ENCODE results near the gene HYI.
"Not testable (repeated sequence)": the region's sequence is repeated elsewhere in the genome, so short reads cannot be mapped to it uniquely, and the experiment has no call there.

HYI gene

DNA sequence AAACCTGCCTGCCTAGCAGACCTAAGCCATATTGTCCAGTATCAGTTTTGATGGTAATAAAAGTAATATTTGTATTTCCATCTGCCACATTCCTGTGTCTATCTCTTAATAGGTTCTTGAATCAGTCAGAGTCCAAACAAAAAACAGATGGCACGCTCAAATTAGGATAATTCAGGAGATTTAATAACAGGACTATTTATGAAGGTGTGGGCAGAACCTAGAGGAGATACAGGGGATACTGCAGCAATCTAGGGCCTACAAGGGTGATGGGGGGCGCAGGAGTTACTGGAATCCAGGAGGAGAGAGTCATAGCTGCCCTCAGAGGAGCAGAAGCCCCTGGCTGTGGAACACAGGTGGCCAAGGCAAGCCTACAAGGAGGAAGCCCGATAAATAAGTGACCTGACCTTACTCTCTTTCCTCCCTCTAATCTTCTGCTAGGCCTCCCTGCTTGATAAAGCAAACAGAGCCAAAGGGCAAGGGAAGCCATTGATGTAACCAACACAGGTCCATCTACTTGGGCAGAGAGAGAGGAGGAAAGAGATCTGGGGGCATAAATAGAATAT is 11.9 kb upstream of the HYI start:
- no peak overlapping the region for H3K4me3 ChIP-seq (ENCODE audit: low read length in 2 of 2)
- no peak overlapping the region for H3K27ac ChIP-seq (ENCODE audit: low read depth in 2 of 2, low read length in 2 of 2)
- H3K4me1 ChIP-seq (ENCODE audit: control insufficient read depth in 2 of 2, insufficient read depth in 2 of 2, low read length in 2 of 2): no peaks in the 10 kb centered on the region
- no peaks in the 10 kb centered on the region for H3K27me3 ChIP-seq (ENCODE audit: control insufficient read depth in 2 of 2, insufficient read depth in 2 of 2, low read length in 2 of 2)
- no peaks in the 10 kb centered on the region for H3K9me3 ChIP-seq (ENCODE audit: control insufficient read depth in 2 of 2, low read length in 2 of 2)
- no peaks in the 10 kb centered on the region for H3K36me3 ChIP-seq (ENCODE audit: control insufficient read depth in 2 of 2, insufficient read depth in 2 of 2, low read length in 2 of 2)
- no peak overlapping the region for H3K9ac ChIP-seq (ENCODE audit: low read depth in 1 of 2, low read length in 2 of 2)

- H3K36me3 ChIP-seq (ENCODE audit: control insufficient read depth in 2 of 2, insufficient read depth in 2 of 2, low read length in 2 of 2): no peaks in the 10 kb centered on the region
- H3K4me1 ChIP-seq (ENCODE audit: control insufficient read depth in 2 of 2, insufficient read depth in 2 of 2, low read length in 2 of 2): no peaks in the 10 kb centered on the region
- H3K4me3 ChIP-seq (ENCODE audit: low read length in 2 of 2): no peak overlapping the region
- H3K27ac ChIP-seq (ENCODE audit: low read depth in 2 of 2, low read length in 2 of 2): no peak overlapping the region
- no peaks in the 10 kb centered on the region for H3K9me3 ChIP-seq (ENCODE audit: control insufficient read depth in 2 of 2, low read length in 2 of 2)
- H3K9ac ChIP-seq (ENCODE audit: low read depth in 1 of 2, low read length in 2 of 2): no peak overlapping the region
- no peaks in the 10 kb centered on the region for H3K27me3 ChIP-seq (ENCODE audit: control insufficient read depth in 2 of 2, insufficient read depth in 2 of 2, low read length in 2 of 2)
These were observed 11.2 kb upstream of the HYI start for GRCh38 chr1:43464681-43465504.

DNA sequence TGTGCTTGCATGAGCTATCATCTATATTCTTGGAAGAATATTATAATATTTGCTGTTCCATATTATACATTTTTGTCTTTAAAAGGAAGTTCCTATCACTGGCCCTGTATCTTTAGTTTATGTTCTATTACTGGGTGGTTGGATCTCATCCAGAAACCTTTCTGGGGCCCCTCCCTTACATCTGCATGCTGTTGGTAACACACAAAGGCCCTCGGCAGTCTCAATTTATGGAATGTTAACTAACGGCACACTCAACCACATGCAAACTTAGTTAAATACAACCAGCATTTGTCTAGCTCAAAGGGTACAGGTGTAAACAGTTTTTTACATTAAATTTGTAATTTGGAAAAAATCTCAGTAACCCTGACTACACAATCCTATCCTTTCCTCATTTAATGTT is 9.7 kb upstream of the HYI start:
- Histone ChIP-seq H3K9me3 (ENCODE audit: control insufficient read depth in 2 of 2, low read length in 2 of 2) (no peaks in the 10 kb centered on the region), H3K4me3 (ENCODE audit: low read length in 2 of 2) (no peak overlapping the region), H3K27me3 (ENCODE audit: control insufficient read depth in 2 of 2, insufficient read depth in 2 of 2, low read length in 2 of 2) (no peaks in the 10 kb centered on the region), H3K4me1 (ENCODE audit: control insufficient read depth in 2 of 2, insufficient read depth in 2 of 2, low read length in 2 of 2) (no peaks in the 10 kb centered on the region), H3K27ac (ENCODE audit: low read depth in 2 of 2, low read length in 2 of 2) (no peak overlapping the region), H3K36me3 (ENCODE audit: control insufficient read depth in 2 of 2, insufficient read depth in 2 of 2, low read length in 2 of 2) (no peaks in the 10 kb centered on the region), H3K9ac (ENCODE audit: low read depth in 1 of 2, low read length in 2 of 2) (no peak overlapping the region)

DNA sequence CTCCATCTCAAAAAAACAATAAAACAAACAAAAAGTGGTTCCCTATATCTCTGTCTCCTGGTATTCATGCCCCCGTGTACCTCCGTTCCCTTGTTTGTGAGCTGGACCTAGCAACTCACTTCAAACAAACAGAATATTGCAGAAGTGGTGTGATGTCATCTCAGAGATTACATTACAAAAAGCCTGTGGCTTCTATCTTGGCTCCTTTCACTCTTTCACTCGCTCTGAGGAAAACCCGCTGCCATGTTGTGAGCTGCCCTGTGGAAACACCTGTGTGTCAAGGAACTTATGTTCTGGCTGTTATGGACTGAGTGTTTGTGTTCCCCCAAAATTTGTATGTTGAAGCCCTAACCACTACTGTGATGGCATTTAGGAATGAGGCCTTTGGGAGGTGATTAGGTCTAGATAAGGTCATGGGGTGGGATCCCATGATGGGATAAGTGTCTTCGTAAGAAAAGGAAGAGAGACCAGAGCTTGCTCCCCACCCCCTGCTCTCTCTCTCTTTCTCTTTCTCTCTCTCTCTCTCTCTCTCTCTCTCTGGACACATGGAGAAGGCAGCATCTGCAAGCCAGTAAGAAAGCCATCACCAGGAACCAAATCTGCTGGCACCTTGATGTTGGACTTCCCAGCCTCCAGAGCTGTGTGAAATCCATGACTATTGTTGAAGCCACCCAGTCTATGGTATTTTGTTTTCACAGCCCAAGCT is 7.4 kb upstream of the HYI start:
- no peaks in the 10 kb centered on the region for H3K9me3 ChIP-seq (ENCODE audit: control insufficient read depth in 2 of 2, low read length in 2 of 2)
- no peaks in the 10 kb centered on the region for H3K27me3 ChIP-seq (ENCODE audit: control insufficient read depth in 2 of 2, insufficient read depth in 2 of 2, low read length in 2 of 2)
- H3K4me1 ChIP-seq (ENCODE audit: control insufficient read depth in 2 of 2, insufficient read depth in 2 of 2, low read length in 2 of 2): peaks cover under 1 to 1% of the 10 kb centered on the region in 2 donors
- H3K4me3 ChIP-seq (ENCODE audit: low read length in 2 of 2): no peak overlapping the region
- no peak overlapping the region for H3K27ac ChIP-seq (ENCODE audit: low read depth in 2 of 2, low read length in 2 of 2)
- no peak overlapping the region for H3K9ac ChIP-seq (ENCODE audit: low read depth in 1 of 2, low read length in 2 of 2)
- H3K36me3 ChIP-seq (ENCODE audit: control insufficient read depth in 2 of 2, insufficient read depth in 2 of 2, low read length in 2 of 2): no peaks in the 10 kb centered on the region

DNA sequence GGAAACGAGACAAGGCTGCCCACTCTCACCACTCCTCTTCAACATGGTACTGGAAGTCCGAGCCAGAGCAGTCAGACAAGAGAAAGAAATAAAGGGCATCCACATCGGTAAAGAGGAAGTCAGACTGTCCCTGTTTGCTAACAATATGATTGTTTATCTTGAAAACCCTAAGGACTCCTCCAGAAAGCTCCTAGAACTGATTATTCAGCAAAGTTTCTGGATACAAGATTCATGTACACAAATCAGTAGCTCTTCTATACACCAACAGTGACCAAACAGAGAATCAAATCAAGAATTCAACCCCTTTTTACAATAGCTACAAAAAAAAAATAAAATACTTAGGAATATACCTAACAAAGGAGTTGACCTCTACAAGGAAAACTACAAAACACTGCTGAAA is 4.6 kb upstream of the HYI start:
- H3K27me3 ChIP-seq (ENCODE audit: control insufficient read depth in 2 of 2, insufficient read depth in 2 of 2, low read length in 2 of 2); H3K36me3 ChIP-seq (ENCODE audit: control insufficient read depth in 2 of 2, insufficient read depth in 2 of 2, low read length in 2 of 2); H3K9ac ChIP-seq (ENCODE audit: low read depth in 1 of 2, low read length in 2 of 2); H3K27ac ChIP-seq (ENCODE audit: low read depth in 2 of 2, low read length in 2 of 2); H3K4me3 ChIP-seq (ENCODE audit: low read length in 2 of 2); H3K9me3 ChIP-seq (ENCODE audit: control insufficient read depth in 2 of 2, low read length in 2 of 2): not testable (repeated sequence)
- H3K4me1 ChIP-seq (ENCODE audit: control insufficient read depth in 2 of 2, insufficient read depth in 2 of 2, low read length in 2 of 2): peaks cover 12 to 16% of the 10 kb centered on the region in 2 donors

DNA sequence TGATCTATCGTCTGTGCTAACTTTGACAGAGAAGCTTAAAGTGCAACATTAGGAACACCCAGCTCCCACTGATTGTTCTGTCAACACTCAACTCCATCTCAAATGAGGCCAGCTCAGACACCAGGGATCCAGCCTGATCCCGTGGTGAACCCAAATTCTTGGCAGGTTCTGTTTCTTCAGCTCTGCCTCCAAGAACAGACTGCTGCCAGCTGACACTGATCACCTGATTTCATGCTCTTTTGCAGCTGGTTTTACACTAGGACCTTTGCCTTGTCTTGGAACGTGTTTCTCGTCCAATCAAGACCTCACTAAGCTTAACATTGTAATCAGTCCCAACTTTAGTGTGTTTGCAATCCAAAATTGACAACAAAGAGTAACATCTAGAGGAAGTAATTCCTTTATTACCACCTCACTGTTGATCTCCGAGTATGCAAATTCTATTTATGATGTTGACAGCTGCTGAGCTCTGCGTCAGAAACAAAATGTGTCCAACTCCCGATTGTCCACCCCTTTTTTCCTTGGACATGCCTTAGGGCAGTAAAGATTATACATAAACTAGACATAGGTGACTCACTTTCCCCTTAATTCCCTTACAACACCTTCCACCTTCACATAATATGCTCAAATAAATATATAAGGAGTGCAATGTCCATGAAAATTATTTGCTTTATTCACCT is 1.6 kb upstream of the HYI start:
- H3K9ac ChIP-seq (ENCODE audit: low read depth in 1 of 2, low read length in 2 of 2): peak overlapping the region; percentile 67 to 72
- peaks cover 14 to 23% of the 10 kb centered on the region in 2 donors for H3K36me3 ChIP-seq (ENCODE audit: control insufficient read depth in 2 of 2, insufficient read depth in 2 of 2, low read length in 2 of 2)
- H3K4me3 ChIP-seq (ENCODE audit: low read length in 2 of 2): peak overlapping the region; percentile 26 to 84
- H3K27me3 ChIP-seq (ENCODE audit: control insufficient read depth in 2 of 2, insufficient read depth in 2 of 2, low read length in 2 of 2): no peaks in the 10 kb centered on the region
- H3K9me3 ChIP-seq (ENCODE audit: control insufficient read depth in 2 of 2, low read length in 2 of 2): no peaks in the 10 kb centered on the region
- peak overlapping the region; percentile 92 to 94 for H3K27ac ChIP-seq (ENCODE audit: low read depth in 2 of 2, low read length in 2 of 2)
- peaks cover 18 to 22% of the 10 kb centered on the region in 2 donors for H3K4me1 ChIP-seq (ENCODE audit: control insufficient read depth in 2 of 2, insufficient read depth in 2 of 2, low read length in 2 of 2)

DNA sequence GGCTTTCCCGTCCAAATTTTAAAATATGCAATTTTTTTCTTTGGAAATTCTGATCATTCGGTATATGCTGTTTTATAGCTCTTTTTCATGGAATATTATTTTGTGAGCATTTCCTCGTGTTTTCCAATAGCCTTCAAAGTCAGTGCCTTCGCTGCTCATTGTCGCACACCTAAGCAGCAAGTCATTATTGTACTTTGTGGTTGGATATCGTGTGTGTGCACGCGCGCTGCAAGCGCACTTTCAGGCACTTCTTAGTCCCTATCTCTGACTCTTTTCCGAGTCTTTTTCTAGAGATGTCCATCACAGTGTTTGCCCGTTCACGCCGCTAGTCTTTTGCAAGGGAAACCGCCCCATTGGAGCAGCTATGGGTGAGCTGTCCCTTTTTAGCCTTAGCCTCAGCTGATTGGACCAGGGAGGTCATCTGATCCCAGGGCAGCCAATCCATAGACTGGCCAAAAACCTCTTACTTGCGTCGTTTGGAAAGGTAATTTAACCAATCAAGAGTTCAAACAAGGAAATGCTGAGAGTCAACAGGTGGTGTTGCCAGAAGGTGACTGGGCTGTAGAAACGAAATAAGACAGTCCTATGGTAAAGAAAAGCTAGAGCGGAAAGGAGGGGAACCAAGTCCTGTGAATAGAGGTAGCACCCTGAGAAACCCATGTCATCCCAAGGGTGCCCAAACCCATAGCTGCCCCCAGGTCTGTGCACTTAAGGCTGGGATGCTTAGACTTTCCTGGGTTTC is 710 bp upstream of the HYI start:
- Histone ChIP-seq H3K9me3 (ENCODE audit: control insufficient read depth in 2 of 2, low read length in 2 of 2) (no peaks in the 10 kb centered on the region), H3K9ac (ENCODE audit: low read depth in 1 of 2, low read length in 2 of 2) (peak overlapping the region; percentile 67 to 72), H3K4me3 (ENCODE audit: low read length in 2 of 2) (peak overlapping the region; percentile 67 to 84), H3K27ac (ENCODE audit: low read depth in 2 of 2, low read length in 2 of 2) (peak overlapping the region; percentile 92 to 94), H3K4me1 (ENCODE audit: control insufficient read depth in 2 of 2, insufficient read depth in 2 of 2, low read length in 2 of 2) (peaks cover 18 to 22% of the 10 kb centered on the region in 2 donors), H3K27me3 (ENCODE audit: control insufficient read depth in 2 of 2, insufficient read depth in 2 of 2, low read length in 2 of 2) (no peaks in the 10 kb centered on the region), H3K36me3 (ENCODE audit: control insufficient read depth in 2 of 2, insufficient read depth in 2 of 2, low read length in 2 of 2) (peaks cover 23 to 32% of the 10 kb centered on the region in 2 donors)

GRCh38 chr1:43452789-43453441 is 816 bp downstream of the HYI start:
- H3K4me3 ChIP-seq (ENCODE audit: low read length in 2 of 2): peak overlapping the region; percentile 53 to 71
- peaks cover 18 to 22% of the 10 kb centered on the region in 2 donors for H3K4me1 ChIP-seq (ENCODE audit: control insufficient read depth in 2 of 2, insufficient read depth in 2 of 2, low read length in 2 of 2)

More at GRCh38 chr1:43452789-43453441, 816 bp downstream of the HYI start:
- no peaks in the 10 kb centered on the region for H3K27me3 ChIP-seq (ENCODE audit: control insufficient read depth in 2 of 2, insufficient read depth in 2 of 2, low read length in 2 of 2)
- peaks cover 33 to 47% of the 10 kb centered on the region in 2 donors for H3K36me3 ChIP-seq (ENCODE audit: control insufficient read depth in 2 of 2, insufficient read depth in 2 of 2, low read length in 2 of 2)
- H3K27ac ChIP-seq (ENCODE audit: low read depth in 2 of 2, low read length in 2 of 2): peak overlapping the region; percentile 92 to 94
- H3K9me3 ChIP-seq (ENCODE audit: control insufficient read depth in 2 of 2, low read length in 2 of 2): no peaks in the 10 kb centered on the region
- H3K9ac ChIP-seq (ENCODE audit: low read depth in 1 of 2, low read length in 2 of 2): peak overlapping the region; percentile 63 to 66

Measured in mucosa of rectum (tissue), 2 donors.